Measurements from ENCODE around the gene USH1G.

USH1G gene

GRCh38 chr17:74964988-74965622, 42.0 kb upstream of the USH1G start:
- TF ChIP-seq GABPA (IDR thresholded peaks at IDR 0.05; ENCODE audit: low read depth) = no peak
- TF ChIP-seq POLR2AphosphoS5 (IDR thresholded peaks at IDR 0.05; ENCODE audit: low read depth) = no peak
- no peak for DNase-seq (ENCODE audit: low read depth in 1 of 2, low spot score in 1 of 2)
- Histone ChIP-seq H3K27ac (replicated peaks) (no peak overlapping the region), H3K27me3 (ENCODE audit: insufficient read depth, poor library complexity, severe bottlenecking) (no peaks in the 10 kb centered on the region), H3K4me3 (replicated peaks; ENCODE audit: insufficient read depth, low read length) (no peak overlapping the region)

- no peak for DNase-seq (ENCODE audit: low read depth in 1 of 2, low spot score in 1 of 2)
- Histone ChIP-seq H3K27ac (replicated peaks) (no peak overlapping the region), H3K27me3 (ENCODE audit: insufficient read depth, poor library complexity, severe bottlenecking) (no peaks in the 10 kb centered on the region), H3K4me3 (replicated peaks; ENCODE audit: insufficient read depth, low read length) (no peak overlapping the region)
- TF ChIP-seq CTCF (IDR thresholded peaks at IDR 0.05; ENCODE audit: insufficient read depth, low read length) (no peak), GABPA (IDR thresholded peaks at IDR 0.05; ENCODE audit: low read depth) (no peak), REST (IDR thresholded peaks at IDR 0.05; ENCODE audit: insufficient replicate concordance, low read depth) (no peak), SPI1 (IDR thresholded peaks at IDR 0.05; ENCODE audit: borderline replicate concordance, low read depth) (no peak), POLR2AphosphoS5 (IDR thresholded peaks at IDR 0.05; ENCODE audit: low read depth) (no peak)
Observed at GRCh38 chr17:74964246-74964761, 41.2 kb upstream of the USH1G start.

GRCh38 chr17:74963656-74964055, 40.6 kb upstream of the USH1G start:
- TF ChIP-seq CTCF (IDR thresholded peaks at IDR 0.05; ENCODE audit: insufficient read depth, low read length) (no peak), GABPA (IDR thresholded peaks at IDR 0.05; ENCODE audit: low read depth) (no peak), POLR2AphosphoS5 (IDR thresholded peaks at IDR 0.05; ENCODE audit: low read depth) (no peak), REST (IDR thresholded peaks at IDR 0.05; ENCODE audit: insufficient replicate concordance, low read depth) (no peak), SPI1 (IDR thresholded peaks at IDR 0.05; ENCODE audit: borderline replicate concordance, low read depth) (no peak)
- no peaks in the 10 kb centered on the region for H3K27me3 ChIP-seq (ENCODE audit: insufficient read depth, poor library complexity, severe bottlenecking)
- DNase-seq (ENCODE audit: low read depth in 1 of 2, low spot score in 1 of 2) = peak in 1 of 2 experiments; percentile 38
- no peak overlapping the region for H3K27ac ChIP-seq (replicated peaks)
- H3K4me3 ChIP-seq (replicated peaks; ENCODE audit: insufficient read depth, low read length) = no peak overlapping the region

- Histone ChIP-seq H3K4me3 (replicated peaks; ENCODE audit: insufficient read depth, low read length) (no peak overlapping the region), H3K27ac (replicated peaks) (no peak overlapping the region), H3K27me3 (ENCODE audit: insufficient read depth, poor library complexity, severe bottlenecking) (no peaks in the 10 kb centered on the region)
- TF ChIP-seq POLR2AphosphoS5 (IDR thresholded peaks at IDR 0.05; ENCODE audit: low read depth) (no peak), CTCF (IDR thresholded peaks at IDR 0.05; ENCODE audit: insufficient read depth, low read length) (no peak), GABPA (IDR thresholded peaks at IDR 0.05; ENCODE audit: low read depth) (no peak), REST (IDR thresholded peaks at IDR 0.05; ENCODE audit: insufficient replicate concordance, low read depth) (no peak), SPI1 (IDR thresholded peaks at IDR 0.05; ENCODE audit: borderline replicate concordance, low read depth) (no peak)
- DNase-seq (ENCODE audit: low read depth in 1 of 2, low spot score in 1 of 2) = no peak
Observed at GRCh38 chr17:74962622-74963394, 39.8 kb upstream of the USH1G start.
